ENCODE measurements around the gene ZNF181. TPM values are rescaled to one million over a fixed set of nuclear protein-coding genes. Genes with fewer than 3 reads are reported as not detected.
A peak's percentile ranks its signal among the peaks of the same experiment; 100 is the strongest.

Gene ZNF181
- polyA plus RNA-seq, 1 of the 3 experiments (the other 2 are of a cell fraction): 8.1 TPM

DNA sequence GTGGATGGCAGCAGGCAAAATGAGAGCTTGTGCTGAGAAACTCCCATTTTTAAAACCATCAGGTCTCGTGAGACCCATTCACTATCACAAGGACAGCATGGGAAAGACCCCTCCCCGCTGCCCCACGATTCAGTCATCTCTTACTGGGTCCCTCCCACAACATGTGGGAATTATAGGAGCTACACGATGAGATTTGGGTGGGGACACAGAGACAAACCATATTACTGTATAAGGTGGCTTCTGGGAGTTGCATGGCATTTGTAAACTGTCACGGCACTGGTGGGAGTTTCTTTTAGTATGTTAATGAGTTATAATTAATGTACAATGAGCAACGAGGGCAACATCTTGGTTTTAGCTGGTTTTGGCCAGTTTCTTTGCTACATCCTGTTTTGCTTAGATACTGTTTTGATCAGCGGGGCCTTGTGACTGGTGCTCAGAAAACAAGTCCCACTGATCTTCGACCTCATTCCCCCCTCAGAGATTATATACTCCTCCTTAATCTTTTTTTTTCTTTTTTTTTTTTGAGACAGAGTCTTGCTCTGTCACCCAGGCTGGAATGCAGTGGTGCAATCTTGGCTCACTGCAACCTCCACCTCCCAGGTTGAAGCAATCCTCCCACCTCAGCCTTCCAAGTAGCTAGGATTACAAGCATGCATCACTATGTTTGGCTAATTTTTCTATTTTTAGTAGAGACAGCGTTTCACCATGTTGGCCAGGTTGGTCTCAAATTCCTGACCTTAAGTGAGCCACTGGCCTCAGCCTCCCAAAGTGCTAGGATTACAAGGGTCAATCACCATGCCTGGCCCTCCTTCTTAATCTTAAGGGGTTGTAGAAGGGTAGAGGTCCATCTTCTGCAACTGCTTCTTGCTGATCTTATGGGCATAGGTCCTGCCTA, 60.3 kb downstream of the ZNF181 start:
- no peak overlapping the region for H3K4me3 ChIP-seq (ENCODE audit: low read depth in 2 of 2, low read length in 1 of 2)
- H2AFZ ChIP-seq (ENCODE audit: low read depth): peak overlapping the region; percentile 79; the same call in 1 of the 2 replicates
- H3K9ac ChIP-seq: no peak overlapping the region
- ChIA-PET POLR2A (no interaction called here), CTCF (interaction anchor here (0.7 to 1.1 kb wide), 2 partner anchors 250 to 272 kb away, joined by 3 read pairs; no protein-coding TSS in a partner anchor)
- H3K36me3 ChIP-seq (replicated peaks in 1 of 2; ENCODE audit: control insufficient read depth in 1 of 2, insufficient read depth in 2 of 2, low read length in 1 of 2): no peaks in the 10 kb centered on the region
- DNase-seq: no peak
- H3K9me2 ChIP-seq: no peaks in the 10 kb centered on the region
- H3F3A ChIP-seq (replicated peaks; ENCODE audit: insufficient read depth): no peaks in the 10 kb centered on the region
- no peaks in the 10 kb centered on the region for H3K79me2 ChIP-seq (ENCODE audit: insufficient read depth)
- no peaks in the 10 kb centered on the region for H3K27me3 ChIP-seq (ENCODE audit: insufficient read depth)
- H4K20me1 ChIP-seq (ENCODE audit: insufficient read depth): no peaks in the 10 kb centered on the region
- H3K4me2 ChIP-seq: no peak overlapping the region
- H3K4me1 ChIP-seq (ENCODE audit: control insufficient read depth in 1 of 2, insufficient read depth in 2 of 2, low read depth in 1 of 2, low read length in 1 of 2): no peaks in the 10 kb centered on the region
- 18% methylated on average over 9 of the region's 9 CpGs for WGBS (ENCODE audit: low lambda C conversion rate)
- H3K9me3 ChIP-seq: no peaks in the 10 kb centered on the region
- H3K27ac ChIP-seq (ENCODE audit: low read depth in 2 of 2, low read length in 1 of 2): no peak overlapping the region
- TF ChIP-seq, protein P1, sequence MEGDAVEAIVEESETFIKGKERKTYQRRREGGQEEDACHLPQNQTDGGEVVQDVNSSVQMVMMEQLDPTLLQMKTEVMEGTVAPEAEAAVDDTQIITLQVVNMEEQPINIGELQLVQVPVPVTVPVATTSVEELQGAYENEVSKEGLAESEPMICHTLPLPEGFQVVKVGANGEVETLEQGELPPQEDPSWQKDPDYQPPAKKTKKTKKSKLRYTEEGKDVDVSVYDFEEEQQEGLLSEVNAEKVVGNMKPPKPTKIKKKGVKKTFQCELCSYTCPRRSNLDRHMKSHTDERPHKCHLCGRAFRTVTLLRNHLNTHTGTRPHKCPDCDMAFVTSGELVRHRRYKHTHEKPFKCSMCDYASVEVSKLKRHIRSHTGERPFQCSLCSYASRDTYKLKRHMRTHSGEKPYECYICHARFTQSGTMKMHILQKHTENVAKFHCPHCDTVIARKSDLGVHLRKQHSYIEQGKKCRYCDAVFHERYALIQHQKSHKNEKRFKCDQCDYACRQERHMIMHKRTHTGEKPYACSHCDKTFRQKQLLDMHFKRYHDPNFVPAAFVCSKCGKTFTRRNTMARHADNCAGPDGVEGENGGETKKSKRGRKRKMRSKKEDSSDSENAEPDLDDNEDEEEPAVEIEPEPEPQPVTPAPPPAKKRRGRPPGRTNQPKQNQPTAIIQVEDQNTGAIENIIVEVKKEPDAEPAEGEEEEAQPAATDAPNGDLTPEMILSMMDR (IDR thresholded peaks at IDR 0.05): no peak
- TF ChIP-seq EZH2phosphoT487 (IDR thresholded peaks at IDR 0.05; ENCODE audit: borderline replicate concordance, low read depth): no peak
- TF ChIP-seq EP300 (IDR thresholded peaks at IDR 0.05; ENCODE audit: borderline replicate concordance in 1 of 2, low read depth in 1 of 2, low read length in 1 of 2): no peak
- no peak for TF ChIP-seq CHD2 (IDR thresholded peaks at IDR 0.05; ENCODE audit: low read length, partially characterized antibody)
- TF ChIP-seq NFIC (IDR thresholded peaks at IDR 0.05; ENCODE audit: borderline replicate concordance): no peak
- no peak for TF ChIP-seq SMC3 (IDR thresholded peaks at IDR 0.05; ENCODE audit: low read depth, low read length)

Other genes with a start within 250 kb of the ZNF181 start
- 0.03 TPM in 2 replicates for gene SCGB2B2, start 57.1 kb upstream of the ZNF181 start, polyA plus RNA-seq (2012; rRNA removed)
- gene ZNF302, start 56.6 kb upstream of the ZNF181 start, polyA plus RNA-seq (2012; rRNA removed): 14.3 and 17.9 TPM in 2 replicates
- gene ZNF599, start 39.0 kb downstream of the ZNF181 start, polyA plus RNA-seq (2012; rRNA removed): 17.9 and 18.5 TPM in 2 replicates
- 1.7 and 2.8 TPM in 2 replicates for gene ZNF30, start 192.7 kb downstream of the ZNF181 start, polyA plus RNA-seq (2012; rRNA removed)
- gene ZNF792, start 230.0 kb downstream of the ZNF181 start, polyA plus RNA-seq (2012; rRNA removed): 1.5 and 2.1 TPM in 2 replicates